ENCODE measurements around the gene MAP3K4. TPM values are rescaled to one million over a fixed set of nuclear protein-coding genes. Genes with fewer than 3 reads are reported as not detected.
"Not testable (repeated sequence)": the region's sequence is repeated elsewhere in the genome, so short reads cannot be mapped to it uniquely, and the experiment has no call there.

The MAP3K4 gene
- total RNA-seq, 2 donors from 2014 or later: 40.7 to 43.2 TPM

GRCh38 chr6:161104966-161105365 is 113.4 kb downstream of the MAP3K4 start:
- no peak for ATAC-seq
- intact Hi-C loops (cut with DNase I, micrococcal nuclease): no loop called here
- DNase-seq: no peak

- intact Hi-C loops (cut with DNase I, micrococcal nuclease): no loop called here
- DNase-seq (no peak), ATAC-seq (no peak)
These were observed 113.8 kb downstream of the MAP3K4 start for GRCh38 chr6:161105408-161105807.

- no peak for DNase-seq
- no peak for ATAC-seq
- intact Hi-C loops (cut with DNase I, micrococcal nuclease): no loop called here
These were observed 116.5 kb downstream of the MAP3K4 start for GRCh38 chr6:161107779-161108730.

GRCh38 chr6:161108916-161109315 is 117.3 kb downstream of the MAP3K4 start:
- DNase-seq (no peak), ATAC-seq (no peak)
- intact Hi-C loops (cut with DNase I, micrococcal nuclease): no loop called here

- DNase-seq (no peak), ATAC-seq (no peak)
- intact Hi-C loops (cut with DNase I, micrococcal nuclease): no loop called here
These were observed 117.8 kb downstream of the MAP3K4 start for GRCh38 chr6:161109366-161109765.

- intact Hi-C loops (cut with DNase I, micrococcal nuclease): no loop called here
- DNase-seq: no peak
- no peak for ATAC-seq
These were observed 118.6 kb downstream of the MAP3K4 start for GRCh38 chr6:161110028-161110779.

GRCh38 chr6:161111261-161111660 is 119.7 kb downstream of the MAP3K4 start:
- intact Hi-C loops (cut with DNase I, micrococcal nuclease): no loop called here

GRCh38 chr6:161115468-161115867 is 123.9 kb downstream of the MAP3K4 start:
- ATAC-seq: no peak
- intact Hi-C loops (cut with DNase I, micrococcal nuclease): no loop called here
- no peak for DNase-seq

More at GRCh38 chr6:161111261-161111660, 119.7 kb downstream of the MAP3K4 start:
- ATAC-seq (no peak), DNase-seq (no peak)

GRCh38 chr6:161116554-161116953 is 125.0 kb downstream of the MAP3K4 start:
- intact Hi-C loops (cut with DNase I, micrococcal nuclease): no loop called here
- ATAC-seq: no peak
- no peak for DNase-seq

- ATAC-seq: no peak
These were observed 125.7 kb downstream of the MAP3K4 start for GRCh38 chr6:161117308-161117707.

GRCh38 chr6:161117942-161118341 is 126.4 kb downstream of the MAP3K4 start:
- no peak for ATAC-seq
- no peak for DNase-seq
- intact Hi-C loops (cut with DNase I, micrococcal nuclease): no loop called here

More at GRCh38 chr6:161117308-161117707, 125.7 kb downstream of the MAP3K4 start:
- no peak for DNase-seq
- intact Hi-C loops (cut with DNase I, micrococcal nuclease): no loop called here

- ATAC-seq; DNase-seq; intact Hi-C loops (cut with DNase I, micrococcal nuclease): not testable (repeated sequence)
These were observed 131.8 kb downstream of the MAP3K4 start for GRCh38 chr6:161123319-161123718.

GRCh38 chr6:161125591-161125990 is 134.0 kb downstream of the MAP3K4 start:
- intact Hi-C loops (cut with DNase I, micrococcal nuclease): no loop called here
- ATAC-seq: no peak
- DNase-seq: no peak

GRCh38 chr6:161127071-161127740 is 135.6 kb downstream of the MAP3K4 start:
- intact Hi-C loops (cut with DNase I, micrococcal nuclease): no loop called here
- DNase-seq: no peak
- ATAC-seq: no peak

- DNase-seq (no peak), ATAC-seq (no peak)
- intact Hi-C loops (cut with DNase I, micrococcal nuclease): no loop called here
These were observed 136.7 kb downstream of the MAP3K4 start for GRCh38 chr6:161128230-161128629.

GRCh38 chr6:161128680-161129196 is 137.2 kb downstream of the MAP3K4 start:
- DNase-seq (no peak), ATAC-seq (no peak)
- intact Hi-C loops (cut with DNase I, micrococcal nuclease): no loop called here

- DNase-seq (no peak), ATAC-seq (no peak)
- intact Hi-C loops (cut with DNase I, micrococcal nuclease): no loop called here
These were observed 139.0 kb downstream of the MAP3K4 start for GRCh38 chr6:161130541-161130940.

- intact Hi-C loops (cut with DNase I, micrococcal nuclease): no loop called here
- ATAC-seq: no peak
- no peak for DNase-seq
These were observed 139.6 kb downstream of the MAP3K4 start for GRCh38 chr6:161130967-161131766.

Data from left colon (tissue), 2 donors.